NCI-H446 (cell line): Measurements from ENCODE around the gene ZNF816.
"Not testable (repeated sequence)": the region's sequence is repeated elsewhere in the genome, so short reads cannot be mapped to it uniquely, and the experiment has no call there.

Experiments used
- DNase-seq, 2 experiments: peaks; one replicate each; lab custom pipeline; 2025; lab: John Stamatoyannopoulos, UW

Gene ZNF816

DNA sequence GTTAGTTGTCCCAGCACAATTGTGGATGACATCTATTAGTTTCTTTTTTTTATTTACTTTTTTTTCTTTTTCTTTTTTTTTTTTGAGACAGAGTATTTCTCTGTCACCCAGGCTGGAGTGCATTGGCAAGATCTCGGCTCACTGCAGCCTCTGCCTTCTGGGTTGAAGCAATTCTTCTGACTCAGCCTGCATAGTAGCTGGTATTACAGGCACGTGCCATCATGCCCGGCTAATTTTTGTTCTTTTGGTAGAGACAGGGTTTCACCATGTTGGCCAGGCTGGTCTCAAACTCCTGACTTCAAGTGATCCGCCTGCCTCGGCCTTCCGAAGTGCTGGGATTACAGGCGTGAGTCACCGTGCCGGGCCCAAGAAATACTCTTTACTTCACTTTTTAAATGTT is 38.0 kb downstream of the ZNF816 start:
- not testable (repeated sequence) for DNase-seq

DNA sequence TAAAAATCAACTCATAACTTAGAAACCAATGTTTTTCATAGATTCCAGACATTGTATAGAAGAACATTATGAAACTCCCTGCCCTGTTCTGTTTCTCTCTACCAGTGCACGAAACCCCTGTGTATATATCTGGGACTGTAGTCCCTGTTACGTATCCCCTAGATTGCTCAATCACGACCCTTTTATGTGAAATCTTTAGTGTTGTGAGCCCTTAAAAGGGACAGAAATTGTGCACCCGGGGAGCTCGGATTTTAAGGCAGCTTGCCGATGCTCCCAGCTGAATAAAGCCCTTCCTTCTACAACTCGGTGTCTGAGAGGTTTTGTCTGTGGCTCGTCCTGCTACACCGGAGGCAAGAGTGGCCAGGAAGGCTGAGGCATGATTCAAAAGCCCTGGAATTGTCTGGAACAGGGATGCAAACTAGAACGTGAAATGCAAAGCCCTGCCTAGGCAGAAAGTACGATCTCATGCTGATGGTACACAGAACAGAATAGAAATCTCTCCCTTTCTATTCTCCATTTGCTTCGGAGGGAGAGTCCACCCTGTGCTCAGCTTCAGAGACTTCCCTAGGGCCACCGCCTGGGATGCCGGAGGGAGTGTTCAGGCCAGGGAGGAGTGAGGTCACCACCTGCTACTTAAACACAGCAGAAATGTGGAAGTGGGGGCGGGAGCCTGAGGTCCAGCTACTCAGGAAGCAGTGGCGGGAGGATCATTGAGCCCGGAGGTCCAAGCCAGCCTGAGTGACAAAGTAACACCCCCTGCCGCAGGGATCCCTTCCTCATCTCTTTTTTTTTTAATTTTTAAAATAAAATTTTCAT is 38.7 kb downstream of the ZNF816 start:
- DNase-seq, result no peak

DNA sequence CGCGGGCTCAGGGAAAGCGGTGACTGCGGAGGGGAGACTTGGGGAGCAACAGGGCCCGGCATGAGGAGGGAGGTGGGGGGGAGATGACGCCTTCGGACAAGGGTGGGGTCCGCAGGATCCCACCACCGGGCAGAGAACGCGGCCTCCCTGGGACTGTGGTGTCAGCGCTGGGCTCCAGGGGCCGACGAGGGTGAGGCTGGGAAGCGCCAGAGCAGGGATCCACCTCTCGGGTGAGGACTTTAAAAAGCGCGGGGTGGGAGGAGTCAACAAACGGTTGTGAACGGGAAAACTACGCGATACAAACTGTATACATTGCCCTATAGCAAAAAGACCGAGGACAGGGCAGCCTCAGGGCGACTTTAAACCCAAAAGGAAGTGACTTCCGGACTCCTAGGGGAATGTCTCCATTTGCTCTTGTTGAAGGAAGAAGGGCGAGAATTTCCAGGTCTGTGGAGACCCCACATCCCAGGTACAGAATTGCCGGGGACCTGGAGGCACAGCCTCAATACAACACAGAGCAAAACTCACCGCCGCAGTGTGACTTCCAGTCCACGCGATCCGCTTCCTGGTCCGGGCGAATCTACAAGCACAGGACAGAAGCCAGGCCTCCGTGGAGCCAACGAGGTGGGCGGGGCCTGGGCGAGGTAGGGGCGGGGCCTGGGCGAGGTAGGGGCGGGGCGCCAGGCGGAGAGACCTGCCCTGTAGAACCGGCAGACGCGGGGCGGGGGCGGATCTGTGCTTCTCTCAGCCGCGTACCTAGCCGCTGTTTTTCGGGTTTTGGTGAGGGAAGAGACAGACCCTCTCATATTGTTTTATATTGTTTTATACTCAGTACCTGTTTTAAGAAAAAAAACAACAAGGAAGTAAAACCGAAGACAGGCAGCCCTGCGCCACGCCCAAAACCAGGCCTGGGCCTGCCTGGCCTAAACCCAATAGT is 39.6 kb downstream of the ZNF816 start, which contains the start of gene ZNF888:
Gene ZNF888, minus strand, starts transcription at position 588 of the 937 bp plus-strand sequence. CDS start 5,555 bp downstream, outside the sequence.
- no peak for DNase-seq

DNA sequence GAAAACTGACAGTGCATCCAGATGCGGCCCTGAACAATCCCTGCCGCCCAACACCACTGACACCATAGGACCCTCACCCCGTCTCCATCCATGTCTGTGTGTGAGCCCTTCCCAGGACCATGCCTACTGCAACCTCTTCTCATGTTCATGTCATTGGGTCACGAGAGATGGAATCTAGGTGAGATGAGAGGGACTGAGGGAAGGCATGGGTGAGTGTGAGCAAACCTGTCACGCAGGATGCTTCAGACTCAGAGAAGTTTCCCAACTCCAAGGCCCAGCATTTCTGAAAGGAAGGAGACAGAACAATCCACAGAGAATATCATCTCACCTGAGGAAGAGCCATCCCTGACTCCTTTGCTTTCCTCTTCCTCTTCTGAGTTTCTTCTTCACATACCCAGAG is 45.1 kb downstream of the ZNF816 start:
- DNase-seq, result no peak

DNA sequence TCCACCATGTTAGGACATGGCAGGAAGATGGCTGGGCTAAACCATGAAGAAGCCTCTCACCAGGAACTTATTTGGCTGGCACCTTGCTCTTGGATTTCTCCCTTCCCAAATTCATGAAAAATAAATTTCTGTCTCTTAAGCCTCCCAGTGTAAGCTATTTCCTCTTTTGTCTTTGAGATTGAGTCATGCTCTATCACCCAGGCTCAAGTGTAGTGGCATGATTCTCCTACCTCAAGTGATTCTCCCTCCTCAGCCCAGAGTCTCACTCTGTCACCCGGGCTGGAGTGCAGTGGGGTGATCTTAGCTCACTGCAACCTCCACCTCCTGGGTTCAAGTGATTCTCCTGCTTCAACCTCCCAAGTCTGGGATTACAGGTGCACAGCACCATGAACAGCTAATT is 52.0 kb downstream of the ZNF816 start:
- no peak for DNase-seq

DNA sequence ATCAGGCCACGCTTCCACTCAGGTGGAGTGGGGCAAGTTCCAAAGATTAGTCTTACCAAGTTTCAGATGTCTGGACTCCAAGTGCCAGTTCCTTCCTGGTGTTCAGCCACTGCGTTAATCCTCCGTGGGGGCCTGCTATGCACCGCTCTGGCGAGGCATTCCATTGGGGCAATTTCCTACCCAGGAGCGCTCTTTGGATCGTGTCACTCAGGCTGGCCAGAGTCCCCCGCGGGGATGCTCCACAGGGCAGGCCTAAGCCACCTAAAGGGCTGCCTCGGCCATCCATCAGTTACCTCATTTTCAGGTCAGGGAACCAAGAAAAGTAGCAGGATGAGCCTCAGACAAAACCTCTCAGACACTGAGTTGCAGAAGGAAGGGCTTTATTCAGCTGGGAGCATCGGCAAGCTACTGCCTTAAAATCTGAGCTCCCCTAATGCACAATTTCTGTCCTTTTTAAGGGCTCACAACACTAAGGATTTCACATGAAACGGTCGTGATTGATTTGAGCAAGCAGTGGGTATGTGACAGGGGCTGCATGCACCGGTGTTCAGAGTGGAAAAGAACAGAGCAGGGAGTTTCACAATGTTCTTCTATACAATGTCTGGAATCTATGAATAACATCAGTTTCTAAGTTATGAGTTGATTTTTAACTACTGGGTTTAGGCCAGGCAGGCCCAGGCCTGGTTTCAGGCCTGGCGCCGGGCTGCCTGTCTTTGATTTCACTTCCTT is 58.5 kb downstream of the ZNF816 start:
- not testable (repeated sequence) for DNase-seq

DNA sequence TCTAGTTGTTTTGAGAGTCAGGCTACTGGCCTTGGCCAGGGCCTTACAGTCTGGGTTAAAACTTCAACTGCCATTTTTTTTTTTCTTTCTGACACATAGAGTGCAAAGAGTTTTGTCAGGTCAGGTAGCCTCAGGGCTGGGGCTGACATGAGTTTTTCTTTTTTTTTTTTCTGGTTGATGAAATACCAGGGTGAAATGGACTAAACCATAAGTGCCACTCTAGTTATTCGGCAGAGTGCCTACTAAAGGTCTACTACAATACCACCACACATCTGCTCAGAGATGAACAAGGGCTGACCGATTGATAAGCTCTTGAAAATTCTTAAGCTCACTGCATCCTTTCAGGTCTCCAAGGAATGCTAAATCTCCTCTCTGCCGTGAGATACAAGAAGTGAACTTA is 60.8 kb downstream of the ZNF816 start:
- no peak for DNase-seq
